ENCODE data around the gene HDAC4. TPM values are rescaled to one million over a fixed set of nuclear protein-coding genes. Genes with fewer than 3 reads are reported as not detected.

HDAC4 gene
- total RNA-seq, 1 experiment from 2014 or later = 61.5 TPM

GRCh38 chr2:239089884-239090283 lies 310.9 kb downstream of the HDAC4 start:
- no peak overlapping the region for H2AFZ ChIP-seq
- no peaks in the 10 kb centered on the region for H3F3A ChIP-seq (ENCODE audit: insufficient read depth, low read depth)
- BruUV-seq (replicated peaks) = no TSS peak
- H4K20me1 ChIP-seq (ENCODE audit: insufficient read depth) = no peaks in the 10 kb centered on the region
- H3K27ac ChIP-seq = no peak overlapping the region
- CTCF ChIA-PET = no interaction called here
- no peak overlapping the region for H3K4me3 ChIP-seq
- no peak for TF ChIP-seq EZH2 (IDR thresholded peaks at IDR 0.05; ENCODE audit: low read depth)
- no peak for TF ChIP-seq CTCF (conservative IDR thresholded peaks at IDR 0.05)
- no peaks in the 10 kb centered on the region for H3K9me2 ChIP-seq (ENCODE audit: insufficient read depth)
- H3K27me3 ChIP-seq (ENCODE audit: insufficient read depth, low read depth) = no peaks in the 10 kb centered on the region
- no peak overlapping the region for H3K4me2 ChIP-seq
- no peak for DNase-seq
- H3K9me3 ChIP-seq (ENCODE audit: insufficient read depth, low read depth) = no peaks in the 10 kb centered on the region
- intact Hi-C loops (cut with micrococcal nuclease; ENCODE audit: unreplicated experiment) = no loop called here
- H3K79me2 ChIP-seq (ENCODE audit: low read depth) = no peaks in the 10 kb centered on the region
- POLR2A ChIA-PET (ENCODE audit: unreplicated experiment) = interaction anchor here (0.5 kb wide), 1 partner anchor 702 kb away, joined by 3 read pairs; no protein-coding TSS in a partner anchor
- H3K36me3 ChIP-seq (ENCODE audit: low read depth) = no peaks in the 10 kb centered on the region
- H3K4me1 ChIP-seq (replicated peaks; ENCODE audit: insufficient read depth) = no peaks in the 10 kb centered on the region

- CTCF ChIA-PET = no interaction called here
- Histone ChIP-seq H3K79me2 (ENCODE audit: low read depth) (no peaks in the 10 kb centered on the region), H3K9me2 (ENCODE audit: insufficient read depth) (no peaks in the 10 kb centered on the region), H3K27me3 (ENCODE audit: insufficient read depth, low read depth) (no peaks in the 10 kb centered on the region), H3K36me3 (ENCODE audit: low read depth) (no peaks in the 10 kb centered on the region), H3K4me3 (no peak overlapping the region), H3K9me3 (ENCODE audit: insufficient read depth, low read depth) (no peaks in the 10 kb centered on the region), H3K4me2 (no peak overlapping the region), H3K4me1 (replicated peaks; ENCODE audit: insufficient read depth) (no peaks in the 10 kb centered on the region), H4K20me1 (ENCODE audit: insufficient read depth) (no peaks in the 10 kb centered on the region), H3K27ac (no peak overlapping the region), H3F3A (ENCODE audit: insufficient read depth, low read depth) (no peaks in the 10 kb centered on the region), H2AFZ (no peak overlapping the region)
- no TSS peak for BruUV-seq (replicated peaks)
- POLR2A ChIA-PET (ENCODE audit: unreplicated experiment) = no interaction called here
- DNase-seq = no peak
- intact Hi-C loops (cut with micrococcal nuclease; ENCODE audit: unreplicated experiment) = no loop called here
- no peak for TF ChIP-seq CTCF (conservative IDR thresholded peaks at IDR 0.05)
- TF ChIP-seq EZH2 (IDR thresholded peaks at IDR 0.05; ENCODE audit: low read depth) = no peak
These were observed 313.6 kb downstream of the HDAC4 start for GRCh38 chr2:239087046-239087710.

GRCh38 chr2:239086325-239087020 lies 314.3 kb downstream of the HDAC4 start:
- H3K36me3 ChIP-seq (ENCODE audit: low read depth) = no peaks in the 10 kb centered on the region
- no peaks in the 10 kb centered on the region for H4K20me1 ChIP-seq (ENCODE audit: insufficient read depth)
- TF ChIP-seq CTCF (conservative IDR thresholded peaks at IDR 0.05) (no peak), EZH2 (IDR thresholded peaks at IDR 0.05; ENCODE audit: low read depth) (no peak)
- ChIA-PET CTCF (no interaction called here), POLR2A (ENCODE audit: unreplicated experiment) (no interaction called here)
- intact Hi-C loops (cut with micrococcal nuclease; ENCODE audit: unreplicated experiment) = no loop called here
- no TSS peak for BruUV-seq (replicated peaks)
- H3K27ac ChIP-seq = no peak overlapping the region
- H3K9me3 ChIP-seq (ENCODE audit: insufficient read depth, low read depth) = no peaks in the 10 kb centered on the region
- no peak overlapping the region for H2AFZ ChIP-seq
- no peaks in the 10 kb centered on the region for H3K9me2 ChIP-seq (ENCODE audit: insufficient read depth)
- no peaks in the 10 kb centered on the region for H3K27me3 ChIP-seq (ENCODE audit: insufficient read depth, low read depth)
- no peaks in the 10 kb centered on the region for H3F3A ChIP-seq (ENCODE audit: insufficient read depth, low read depth)
- no peak for DNase-seq
- H3K4me3 ChIP-seq = no peak overlapping the region
- H3K79me2 ChIP-seq (ENCODE audit: low read depth) = no peaks in the 10 kb centered on the region
- no peak overlapping the region for H3K4me2 ChIP-seq
- H3K4me1 ChIP-seq (replicated peaks; ENCODE audit: insufficient read depth) = no peaks in the 10 kb centered on the region
